HCT116 (cell line): ENCODE data around the gene CCBE1.

Experiments used
- CBX3 ChIP-seq: IDR thresholded peaks from 2 replicates; pipeline ENCODE4 v1.6.1; 2012; ENCODE audit warnings: low read depth
- CEBPB ChIP-seq: IDR thresholded peaks from 2 replicates; pipeline ENCODE4 v1.6.1; 2012; ENCODE audit warnings: low read depth
- EZH2 ChIP-seq: fragments of 200-600 bp; sonication (generic); IDR thresholded peaks from 2 replicates; pipeline ENCODE4 v1.6.1; 2017; ENCODE audit warnings: antibody characterized with exemption, mixed run types
- EZH2phosphoT487 ChIP-seq: fragments of 200-600 bp; IDR thresholded peaks from 2 replicates; pipeline ENCODE4 v1.6.1; 2018; ENCODE audit warnings: antibody characterized with exemption, borderline replicate concordance
- JUND ChIP-seq: IDR thresholded peaks from 2 replicates; pipeline ENCODE4 v1.6.1; 2012
- POLR2A ChIP-seq: IDR thresholded peaks from 2 replicates; pipeline ENCODE4 v1.7.0; 2011; ENCODE audit warnings: borderline replicate concordance; ENCODE audit not compliant: insufficient read depth, insufficient read length; ENCODE audit errors: extremely low read depth
- POLR2AphosphoS5 ChIP-seq: IDR thresholded peaks from 2 replicates; pipeline ENCODE4 v1.6.1; 2011; ENCODE audit warnings: mild to moderate bottlenecking, low read depth, low read length, moderate library complexity
- SP1 ChIP-seq: IDR thresholded peaks from 2 replicates; pipeline ENCODE4 v1.6.1; 2012; ENCODE audit warnings: low read depth
- YY1 ChIP-seq: IDR thresholded peaks from 2 replicates; pipeline ENCODE4 v1.6.1; 2011; ENCODE audit warnings: low read length, low read depth, moderate library complexity, mild to moderate bottlenecking; ENCODE audit not compliant: insufficient replicate concordance; ENCODE audit errors: extremely low read depth
- TF ChIP-seq, protein P1 (sequence below), 3 experiments: fragments of 200-600 bp in 1 of 3; sonication (generic) in 1 of 3; IDR thresholded peaks in 2 of 3; conservative IDR thresholded peaks in 1 of 3; 2 replicates each; pipeline ENCODE4 v1.5.1; 2012 to 2017; ENCODE audit warnings: low read depth in 2 of 3, low read length in 2 of 3, antibody characterized with exemption in 1 of 3, borderline replicate concordance in 1 of 3, control low read depth in 1 of 3, mild to moderate bottlenecking in 1 of 3, mixed read lengths in 1 of 3, mixed run types in 1 of 3, moderate library complexity in 1 of 3; ENCODE audit not compliant: insufficient read depth in 1 of 3
- TF ChIP-seq, protein P2 (sequence below): IDR thresholded peaks from 2 replicates; pipeline ENCODE4 v1.6.1; 2012

DNA sequence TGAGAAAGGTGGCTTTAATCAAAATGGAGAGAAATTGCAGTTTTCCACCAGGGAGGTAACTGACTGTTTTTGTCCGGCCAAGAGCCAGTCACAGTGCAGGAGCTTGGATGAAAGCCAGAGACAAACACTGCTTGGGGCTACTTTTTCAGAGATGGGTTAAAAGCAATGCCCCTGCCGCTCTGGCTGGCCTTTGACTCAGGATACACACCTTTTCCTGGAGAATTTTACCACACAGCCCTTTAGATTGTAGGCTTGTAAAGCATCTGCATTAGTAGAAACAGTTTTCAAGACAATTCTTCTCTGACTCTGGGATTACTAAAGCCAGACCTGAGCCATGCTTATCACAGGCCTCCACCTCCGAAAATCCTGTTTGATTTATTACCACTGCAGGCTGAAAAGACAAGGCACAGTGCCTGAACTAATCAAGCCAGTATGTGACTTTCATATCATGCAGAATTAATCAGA lies 79.7 kb downstream of the CCBE1 start:
- no peak for TF ChIP-seq JUND
- TF ChIP-seq, protein P1, sequence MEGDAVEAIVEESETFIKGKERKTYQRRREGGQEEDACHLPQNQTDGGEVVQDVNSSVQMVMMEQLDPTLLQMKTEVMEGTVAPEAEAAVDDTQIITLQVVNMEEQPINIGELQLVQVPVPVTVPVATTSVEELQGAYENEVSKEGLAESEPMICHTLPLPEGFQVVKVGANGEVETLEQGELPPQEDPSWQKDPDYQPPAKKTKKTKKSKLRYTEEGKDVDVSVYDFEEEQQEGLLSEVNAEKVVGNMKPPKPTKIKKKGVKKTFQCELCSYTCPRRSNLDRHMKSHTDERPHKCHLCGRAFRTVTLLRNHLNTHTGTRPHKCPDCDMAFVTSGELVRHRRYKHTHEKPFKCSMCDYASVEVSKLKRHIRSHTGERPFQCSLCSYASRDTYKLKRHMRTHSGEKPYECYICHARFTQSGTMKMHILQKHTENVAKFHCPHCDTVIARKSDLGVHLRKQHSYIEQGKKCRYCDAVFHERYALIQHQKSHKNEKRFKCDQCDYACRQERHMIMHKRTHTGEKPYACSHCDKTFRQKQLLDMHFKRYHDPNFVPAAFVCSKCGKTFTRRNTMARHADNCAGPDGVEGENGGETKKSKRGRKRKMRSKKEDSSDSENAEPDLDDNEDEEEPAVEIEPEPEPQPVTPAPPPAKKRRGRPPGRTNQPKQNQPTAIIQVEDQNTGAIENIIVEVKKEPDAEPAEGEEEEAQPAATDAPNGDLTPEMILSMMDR (IDR thresholded peaks at IDR 0.05 in 2 of 3, conservative IDR thresholded peaks at IDR 0.05 in 1 of 3; ENCODE audit: borderline replicate concordance in 1 of 3, insufficient read depth in 1 of 3, low read depth in 2 of 3, low read length in 2 of 3): no peak
- TF ChIP-seq EZH2: no peak
- no peak for TF ChIP-seq POLR2AphosphoS5
- no peak for TF ChIP-seq EZH2phosphoT487
- TF ChIP-seq CEBPB: no peak
- TF ChIP-seq YY1: no peak
- TF ChIP-seq POLR2A: no peak
- no peak for TF ChIP-seq CBX3
- TF ChIP-seq, protein P2, sequence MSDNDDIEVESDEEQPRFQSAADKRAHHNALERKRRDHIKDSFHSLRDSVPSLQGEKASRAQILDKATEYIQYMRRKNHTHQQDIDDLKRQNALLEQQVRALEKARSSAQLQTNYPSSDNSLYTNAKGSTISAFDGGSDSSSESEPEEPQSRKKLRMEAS: no peak
- no peak for TF ChIP-seq SP1
